Sigmoid colon (tissue), 7 donors: ENCODE results near the gene PLCD1. TPM values are rescaled to one million over a fixed set of nuclear protein-coding genes. Genes with fewer than 3 reads are reported as not detected.

Experiments
- DNase-seq: peaks from one replicate; pipeline ENCODE4 v3.0.0-alpha.2; 2019
- H3K27ac ChIP-seq, 4 donors: fragments of 200-600 bp; sonication (generic); one replicate each; pipeline ENCODE4 v1.5.1; 2016 to 2019; ENCODE audit warnings: mild to moderate bottlenecking in 1 of 4
- H3K27me3 ChIP-seq, 3 donors: fragments of 200-600 bp; sonication (generic); one replicate each; pipeline ENCODE4 v1.5.1; 2019; ENCODE audit warnings: mild to moderate bottlenecking in 1 of 3
- H3K36me3 ChIP-seq, 4 donors: fragments of 200-600 bp; sonication (generic); one replicate each; pipeline ENCODE4 v1.5.1; 2016 to 2019
- H3K4me1 ChIP-seq, 4 donors: fragments of 200-600 bp; sonication (generic); one replicate each; pipeline ENCODE4 v1.5.1; 2017 to 2019
- H3K4me3 ChIP-seq, 4 donors: fragments of 200-600 bp; sonication (generic); one replicate each; pipeline ENCODE4 v1.5.1; 2017 to 2019; ENCODE audit warnings: mild to moderate bottlenecking in 2 of 4, moderate library complexity in 1 of 4
- H3K9me3 ChIP-seq, 4 donors: fragments of 200-600 bp in 3 of 4; sonication (generic) in 3 of 4; one replicate each; pipeline versions ENCODE4 v1.5.1 to v1.6.1; 2013 to 2019
- CTCF ChIP-seq, 4 experiments: fragments of 450-650 bp in 3 of 4; fragments of 200-600 bp in 1 of 4; IDR thresholded peaks; one replicate each; pipeline ENCODE4 v1.5.1; 2016 to 2019; ENCODE audit warnings: antibody characterized with exemption in 4 of 4, mild to moderate bottlenecking in 3 of 4, moderate library complexity in 2 of 4
- EP300 ChIP-seq, 4 donors: sonication (generic); formaldehyde crosslinking; IDR thresholded peaks; one replicate each; pipeline ENCODE4 v1.6.1; 2017; ENCODE audit warnings: antibody characterized with exemption in 4 of 4
- POLR2A ChIP-seq, 2 donors: fragments of 450-650 bp; IDR thresholded peaks; one replicate each; pipeline ENCODE4 v1.6.1; 2016; ENCODE audit warnings: antibody characterized with exemption in 2 of 2, mild to moderate bottlenecking in 2 of 2, moderate library complexity in 2 of 2
- POLR2AphosphoS5 ChIP-seq, 4 donors: sonication (generic); formaldehyde crosslinking; IDR thresholded peaks; one replicate each; pipeline ENCODE4 v1.6.1; 2017; ENCODE audit warnings: antibody characterized with exemption in 4 of 4
- WGBS, 2 donors: extraction: QIAGEN DNeasy Blood & Tissue Kit; methylation state at CpG; one replicate each; pipeline ENCODE4 v1.1.7; 2013; 5-methylcytosine and 5-hydroxymethylcytosine counted together
- intact Hi-C: fragments of 100-400 bp; cut with DNase I; formaldehyde crosslinking; loops from one replicate; pipeline ENCODE4 v1.15.1; 2023
- polyA plus RNA-seq, 3 donors: library from polyadenylated mRNA; stranded (reverse); fragments of 200-250 nt; gene quantifications; one replicate each; pipeline ENCODE4 v1.2.3, GENCODE V29; 2013
- total RNA-seq, 4 donors: library from RNA; depleted of rRNA; stranded (reverse); fragments of >200 nt; gene quantifications; one replicate each; pipeline ENCODE4 v1.1.0, GENCODE V29; 2016
- donor health status: healthy with polysubstance abuse.
- donor health status: Bipolar disorder and iron deficiency.
- donor health status: healthy.

PLCD1 gene
- total and polyA plus RNA-seq, 7 donors: 10.3 to 139 (median 22.7) TPM

GRCh38 chr3:37995652-37996641 lies 33.5 kb downstream of the PLCD1 start:
- intact Hi-C loops: no loop called here
- Histone ChIP-seq H3K4me3 (no peak overlapping the region), H3K27ac (no peak overlapping the region), H3K4me1 (peaks cover 0 to 40% (median 28%) of the 10 kb centered on the region in 4 donors), H3K9me3 (no peaks in the 10 kb centered on the region), H3K27me3 (no peaks in the 10 kb centered on the region), H3K36me3 (no peaks in the 10 kb centered on the region)
- TF ChIP-seq CTCF (IDR thresholded peaks at IDR 0.05): no peak
- TF ChIP-seq POLR2A (IDR thresholded peaks at IDR 0.05): no peak
- no peak for TF ChIP-seq POLR2AphosphoS5 (IDR thresholded peaks at IDR 0.05)
- no peak for TF ChIP-seq EP300 (IDR thresholded peaks at IDR 0.05)
- 79 to 85% methylated on average over 10 of the region's 10 CpGs for WGBS, 2 donors
- DNase-seq: peak; percentile 58

- WGBS, 2 donors: 30 to 73% methylated on average over 2 of the region's 2 CpGs
- peaks cover 0 to 40% (median 28%) of the 10 kb centered on the region in 4 donors for H3K4me1 ChIP-seq
Observed at GRCh38 chr3:37994639-37994972, 34.8 kb downstream of the PLCD1 start.

GRCh38 chr3:37993820-37994638 lies 35.4 kb downstream of the PLCD1 start:
- Histone ChIP-seq H3K27ac (peak overlapping the region; percentile 69 to 81 (median 77)), H3K36me3 (no peaks in the 10 kb centered on the region), H3K27me3 (no peaks in the 10 kb centered on the region), H3K4me3 (peak overlapping the region; percentile 50 to 63 (median 56)), H3K4me1 (peaks cover 0 to 35% (median 26%) of the 10 kb centered on the region in 4 donors), H3K9me3 (no peaks in the 10 kb centered on the region)
- WGBS, 2 donors: 5 to 37% methylated on average over 49 of the region's 49 CpGs
- intact Hi-C loops: no loop called here
- TF ChIP-seq POLR2A (IDR thresholded peaks at IDR 0.05): peak; percentile 18 to 56
- peak in 3 of 4 donors; percentile 69 to 80 (median 79) for TF ChIP-seq POLR2AphosphoS5 (IDR thresholded peaks at IDR 0.05)
- no peak for TF ChIP-seq CTCF (IDR thresholded peaks at IDR 0.05)
- TF ChIP-seq EP300 (IDR thresholded peaks at IDR 0.05): no peak
- peak; percentile 93 for DNase-seq

More at GRCh38 chr3:37994639-37994972, 34.8 kb downstream of the PLCD1 start:
- Histone ChIP-seq H3K36me3 (no peaks in the 10 kb centered on the region), H3K27ac (peak overlapping the region; percentile 69 to 81 (median 77)), H3K27me3 (no peaks in the 10 kb centered on the region), H3K4me3 (peak overlapping the region; percentile 50 to 63 (median 56)), H3K9me3 (no peaks in the 10 kb centered on the region)
- no peak for DNase-seq
- TF ChIP-seq CTCF (IDR thresholded peaks at IDR 0.05): no peak
- TF ChIP-seq EP300 (IDR thresholded peaks at IDR 0.05): no peak
- no peak for TF ChIP-seq POLR2A (IDR thresholded peaks at IDR 0.05)
- no peak for TF ChIP-seq POLR2AphosphoS5 (IDR thresholded peaks at IDR 0.05)
- intact Hi-C loops: no loop called here

GRCh38 chr3:37993460-37993819 lies 36.0 kb downstream of the PLCD1 start:
- 21 to 51% methylated on average over 6 of the region's 6 CpGs for WGBS, 2 donors
- intact Hi-C loops: no loop called here
- no peak for DNase-seq
- H3K36me3 ChIP-seq: no peaks in the 10 kb centered on the region
- TF ChIP-seq POLR2A (IDR thresholded peaks at IDR 0.05) (no peak), POLR2AphosphoS5 (IDR thresholded peaks at IDR 0.05) (no peak), CTCF (IDR thresholded peaks at IDR 0.05) (no peak), EP300 (IDR thresholded peaks at IDR 0.05) (no peak)
- peak overlapping the region; percentile 69 to 81 (median 77) for H3K27ac ChIP-seq
- no peaks in the 10 kb centered on the region for H3K27me3 ChIP-seq
- peak overlapping the region in 3 of 4 donors; percentile 50 to 63 (median 61) for H3K4me3 ChIP-seq
- H3K9me3 ChIP-seq: no peaks in the 10 kb centered on the region
- peaks cover 0 to 32% (median 24%) of the 10 kb centered on the region in 4 donors for H3K4me1 ChIP-seq
